A673 (cell line): ENCODE measurements around the gene CDH18. TPM values are rescaled to one million over a fixed set of nuclear protein-coding genes. Genes with fewer than 3 reads are reported as not detected.
A peak's percentile ranks its signal among the peaks of the same experiment; 100 is the strongest.

Experiments used
- BruUV-seq: library from RNA; stranded (reverse); fragments of 400-500 nt; replicated peaks from 2 replicates; lab custom pipeline; 2021; lab: Mats Ljungman, UMichigan
- CTCF ChIA-PET: fragments of 300-600 bp; sonication (Branson Sonifier 250); formaldehyde crosslinking; loops from one replicate; lab custom pipeline; 2022; ENCODE audit warnings: antibody characterized with exemption; lab: Charles Lee
- POLR2A ChIA-PET: fragments of 300-600 bp; sonication (Branson Sonifier 250); formaldehyde crosslinking; loops from one replicate; lab custom pipeline; 2022; ENCODE audit warnings: antibody characterized with exemption; ENCODE audit not compliant: low non-redundant PET; lab: Charles Lee
- DNase-seq: peaks from one replicate; pipeline ENCODE4 v3.0.0-alpha.2; 2015; ENCODE audit warnings: low spot score
- H3K27ac ChIP-seq: fragments of 200-600 bp; sonication (generic); 2 replicates; pipeline ENCODE4 v1.5.1; 2016; ENCODE audit warnings: mixed run types, low read depth, mild to moderate bottlenecking, mixed read lengths, antibody characterized with exemption, low read length; ENCODE audit not compliant: poor library complexity, severe bottlenecking
- H3K27me3 ChIP-seq: fragments of 200-600 bp; sonication (generic); replicated peaks from 2 replicates; pipeline ENCODE4 v1.6.1; 2017; ENCODE audit warnings: mixed run types, low read depth, mild to moderate bottlenecking, mixed read lengths, antibody characterized with exemption, low read length; ENCODE audit not compliant: insufficient read depth, poor library complexity
- H3K36me3 ChIP-seq: fragments of 200-600 bp; sonication (generic); 2 replicates; pipeline ENCODE4 v1.6.1; 2016; ENCODE audit warnings: mixed run types, mild to moderate bottlenecking, mixed read lengths, antibody characterized with exemption, low read length; ENCODE audit not compliant: insufficient read depth, poor library complexity, severe bottlenecking
- H3K4me1 ChIP-seq: fragments of 200-600 bp; sonication (generic); 2 replicates; pipeline ENCODE4 v1.6.1; 2017; ENCODE audit warnings: mixed run types, mild to moderate bottlenecking, mixed read lengths, antibody characterized with exemption, low read length; ENCODE audit not compliant: insufficient read depth, poor library complexity, severe bottlenecking
- H3K4me3 ChIP-seq: fragments of 200-600 bp; sonication (generic); 2 replicates; pipeline ENCODE4 v1.5.1; 2016; ENCODE audit warnings: low read depth, mixed run types, mild to moderate bottlenecking, mixed read lengths, low read length; ENCODE audit not compliant: poor library complexity, severe bottlenecking
- H3K9me3 ChIP-seq: fragments of 200-600 bp; sonication (generic); 2 replicates; pipeline ENCODE4 v1.6.1; 2016; ENCODE audit warnings: mixed run types, low read depth, mild to moderate bottlenecking, mixed read lengths, antibody characterized with exemption, low read length; ENCODE audit not compliant: poor library complexity, severe bottlenecking
- EZH2 ChIP-seq: fragments of 200-600 bp; sonication (generic); IDR thresholded peaks from 2 replicates; pipeline ENCODE4 v1.6.1; 2017; ENCODE audit warnings: borderline replicate concordance, low read depth, mild to moderate bottlenecking, mixed read lengths, antibody characterized with exemption, low read length; ENCODE audit not compliant: poor library complexity, severe bottlenecking
- intact Hi-C: fragments of 100-400 bp; cut with micrococcal nuclease; formaldehyde crosslinking; loops from one replicate; pipeline ENCODE4 v1.10.0; 2022; ENCODE audit not compliant: unreplicated experiment
- total RNA-seq: library from RNA; stranded (reverse); gene quantifications from 2 replicates; pipeline ENCODE4 v1.2.3, GENCODE V29; 2021
- TF ChIP-seq, protein P1 (sequence below): fragments of 300-800, 200-600 bp; sonication (generic); conservative IDR thresholded peaks from 2 replicates; pipeline ENCODE4 v1.5.1; 2017; ENCODE audit warnings: low read depth, mild to moderate bottlenecking, antibody characterized with exemption, low read length, moderate library complexity, mixed read lengths

CDH18 gene
- total RNA-seq, 1 experiment from 2014 or later = not detected

DNA sequence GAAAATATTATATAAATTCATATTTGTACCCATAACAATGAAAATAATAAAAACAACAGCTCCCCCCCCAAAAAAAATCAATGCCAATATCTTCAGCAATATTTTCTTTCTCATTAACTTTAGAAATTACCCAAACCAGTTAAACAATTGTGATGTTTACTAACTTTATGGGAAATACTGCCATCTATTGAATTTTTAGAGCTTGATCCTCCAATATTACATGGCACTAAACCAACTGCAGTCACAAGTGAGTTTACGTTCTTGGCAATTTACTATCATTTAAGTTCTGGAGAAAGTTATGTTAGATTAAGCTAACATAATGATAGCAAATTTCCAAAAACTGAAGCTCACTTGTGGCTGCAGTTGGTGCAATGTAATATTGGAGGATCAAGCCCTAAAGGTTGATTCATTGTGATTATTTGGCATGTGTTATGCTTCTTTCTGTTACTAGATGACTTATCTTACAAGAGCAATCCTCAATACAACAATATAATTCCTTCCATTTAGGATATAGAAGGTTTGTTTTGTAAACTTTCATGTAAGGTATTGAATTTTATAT is 379.5 kb downstream of the CDH18 start:
- Histone ChIP-seq H3K36me3 (no peaks in the 10 kb centered on the region), H3K27ac (no peak overlapping the region), H3K4me1 (no peaks in the 10 kb centered on the region), H3K9me3 (no peaks in the 10 kb centered on the region), H3K27me3 (no peaks in the 10 kb centered on the region), H3K4me3 (no peak overlapping the region)
- peak; percentile 9 for DNase-seq
- no TSS peak for BruUV-seq
- CTCF ChIA-PET = interaction anchor here (0.6 to 0.7 kb wide), 4 partner anchors 141 to 1214 kb away, joined by 3 to 5 read pairs (median 3); no protein-coding TSS in a partner anchor
- POLR2A ChIA-PET = no interaction called here
- intact Hi-C loops = loop anchor here (2.0 to 5.0 kb wide), 2 partner anchors 1142 to 1216 kb away; no protein-coding TSS in a partner anchor
- TF ChIP-seq, protein P1, sequence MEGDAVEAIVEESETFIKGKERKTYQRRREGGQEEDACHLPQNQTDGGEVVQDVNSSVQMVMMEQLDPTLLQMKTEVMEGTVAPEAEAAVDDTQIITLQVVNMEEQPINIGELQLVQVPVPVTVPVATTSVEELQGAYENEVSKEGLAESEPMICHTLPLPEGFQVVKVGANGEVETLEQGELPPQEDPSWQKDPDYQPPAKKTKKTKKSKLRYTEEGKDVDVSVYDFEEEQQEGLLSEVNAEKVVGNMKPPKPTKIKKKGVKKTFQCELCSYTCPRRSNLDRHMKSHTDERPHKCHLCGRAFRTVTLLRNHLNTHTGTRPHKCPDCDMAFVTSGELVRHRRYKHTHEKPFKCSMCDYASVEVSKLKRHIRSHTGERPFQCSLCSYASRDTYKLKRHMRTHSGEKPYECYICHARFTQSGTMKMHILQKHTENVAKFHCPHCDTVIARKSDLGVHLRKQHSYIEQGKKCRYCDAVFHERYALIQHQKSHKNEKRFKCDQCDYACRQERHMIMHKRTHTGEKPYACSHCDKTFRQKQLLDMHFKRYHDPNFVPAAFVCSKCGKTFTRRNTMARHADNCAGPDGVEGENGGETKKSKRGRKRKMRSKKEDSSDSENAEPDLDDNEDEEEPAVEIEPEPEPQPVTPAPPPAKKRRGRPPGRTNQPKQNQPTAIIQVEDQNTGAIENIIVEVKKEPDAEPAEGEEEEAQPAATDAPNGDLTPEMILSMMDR = peak; percentile 33; the same call in 1 of the 2 replicates
- TF ChIP-seq EZH2 = no peak

DNA sequence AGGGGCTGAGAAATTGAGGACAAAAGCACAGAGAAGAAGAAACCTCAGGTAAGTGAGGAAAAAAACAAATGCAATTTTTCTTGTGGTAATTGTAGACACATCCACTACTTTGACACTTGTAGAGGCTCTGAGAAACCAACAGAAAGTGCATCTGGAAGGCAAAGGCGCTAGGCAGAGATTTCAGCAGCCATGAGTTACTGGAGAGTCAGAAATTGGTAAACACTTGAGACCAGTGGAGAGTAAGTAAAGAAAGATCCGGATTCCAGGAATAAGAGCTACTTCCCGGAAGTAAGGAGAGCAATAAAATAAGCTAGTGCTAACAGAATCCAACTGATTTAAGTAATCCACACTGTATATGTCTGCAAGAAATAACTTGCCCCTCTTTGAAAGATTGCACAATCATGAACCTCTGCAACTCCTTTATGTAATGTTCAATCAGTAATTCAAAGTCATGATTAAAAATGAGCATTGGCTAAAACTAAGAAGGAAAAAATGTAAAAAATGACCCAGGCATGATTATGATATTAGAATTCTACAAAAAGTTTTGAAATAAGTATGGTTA is 382.1 kb downstream of the CDH18 start:
- POLR2A ChIA-PET = no interaction called here
- Histone ChIP-seq H3K4me3 (no peak overlapping the region), H3K9me3 (peaks cover 11% of the 10 kb centered on the region), H3K36me3 (no peaks in the 10 kb centered on the region), H3K27ac (no peak overlapping the region), H3K27me3 (no peaks in the 10 kb centered on the region), H3K4me1 (no peaks in the 10 kb centered on the region)
- TF ChIP-seq, protein P1 = no peak
- no peak for TF ChIP-seq EZH2
- intact Hi-C loops = loop anchor here (5.0 kb wide), 1 partner anchor 1214 kb away; no protein-coding TSS in a partner anchor
- BruUV-seq = no TSS peak
- DNase-seq = no peak
- CTCF ChIA-PET = no interaction called here

DNA sequence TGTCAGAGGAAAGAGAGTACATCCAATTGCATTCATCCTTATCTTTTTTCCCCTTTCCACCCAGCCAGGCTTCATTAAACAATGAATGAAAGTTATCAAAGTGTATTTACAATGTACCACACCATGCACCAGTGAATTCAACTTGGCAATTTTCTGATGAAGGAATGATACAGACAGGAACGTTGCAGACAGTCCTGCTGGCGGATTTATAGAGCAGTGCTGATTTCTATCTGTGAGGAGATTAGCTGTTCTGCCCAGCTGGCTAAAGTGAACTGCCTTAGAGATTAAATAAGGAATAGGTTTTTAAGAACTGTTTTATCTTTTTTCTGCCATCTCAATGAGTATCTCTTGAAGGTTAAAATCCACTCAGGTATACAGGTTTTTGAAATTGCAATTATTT is 403.9 kb downstream of the CDH18 start:
- Histone ChIP-seq H3K27me3 (no peaks in the 10 kb centered on the region), H3K4me3 (no peak overlapping the region), H3K27ac (no peak overlapping the region), H3K9me3 (peaks cover 3% of the 10 kb centered on the region), H3K4me1 (no peaks in the 10 kb centered on the region), H3K36me3 (no peaks in the 10 kb centered on the region)
- intact Hi-C loops = no loop called here
- no peak for TF ChIP-seq EZH2
- TF ChIP-seq, protein P1 = no peak
- ChIA-PET CTCF (no interaction called here), POLR2A (no interaction called here)
- BruUV-seq = no TSS peak
- no peak for DNase-seq
